Mesenchymal stem cell (in vitro differentiated cells and primary cell): Measurements from ENCODE around the gene GBX2.

Experiments
- DNase-seq: peaks from one replicate; pipeline ENCODE4 v3.0.0-alpha.2; 2013
- H2AFZ ChIP-seq: one replicate; pipeline ENCODE4 v1.6.1; 2013; ENCODE audit warnings: low read depth, mild to moderate bottlenecking, control low read depth, inconsistent platforms, low read length, moderate library complexity
- H2AK5ac ChIP-seq: 2 replicates; pipeline ENCODE4 v1.6.1; 2013; ENCODE audit warnings: low read length, moderate library complexity, mild to moderate bottlenecking, inconsistent platforms; ENCODE audit not compliant: severe bottlenecking
- H2BK120ac ChIP-seq: one replicate; pipeline ENCODE4 v1.6.1; 2013; ENCODE audit warnings: low read depth, mild to moderate bottlenecking, inconsistent platforms, low read length, moderate library complexity
- H2BK12ac ChIP-seq, 2 experiments: one replicate each; pipeline ENCODE4 v1.6.1; 2013; ENCODE audit warnings: inconsistent platforms in 2 of 2, low read length in 2 of 2, mild to moderate bottlenecking in 2 of 2, moderate library complexity in 2 of 2, control low read depth in 1 of 2
- H2BK15ac ChIP-seq: one replicate; pipeline ENCODE4 v1.6.1; 2013; ENCODE audit warnings: mild to moderate bottlenecking, low read depth, inconsistent platforms; ENCODE audit not compliant: poor library complexity, severe bottlenecking
- H2BK5ac ChIP-seq: 2 replicates; pipeline ENCODE4 v1.6.1; 2013; ENCODE audit warnings: low read depth, mild to moderate bottlenecking, low read length, control low read depth, inconsistent platforms; ENCODE audit not compliant: poor library complexity, severe bottlenecking
- H3K14ac ChIP-seq, 2 experiments: one replicate each; pipeline ENCODE4 v1.6.1; 2013; ENCODE audit warnings: inconsistent platforms in 2 of 2, low read length in 2 of 2, control low read depth in 1 of 2, mild to moderate bottlenecking in 1 of 2, moderate library complexity in 1 of 2
- H3K18ac ChIP-seq, 2 experiments: one replicate each; pipeline ENCODE4 v1.6.1; 2013; ENCODE audit warnings: inconsistent platforms in 2 of 2, low read length in 2 of 2, control low read depth in 1 of 2, low read depth in 1 of 2, mild to moderate bottlenecking in 1 of 2
- H3K23ac ChIP-seq, 2 experiments: one replicate each; pipeline ENCODE4 v1.6.1; 2013; ENCODE audit warnings: inconsistent platforms in 2 of 2, low read length in 2 of 2, mild to moderate bottlenecking in 2 of 2, moderate library complexity in 2 of 2, control low read depth in 1 of 2
- H3K27ac ChIP-seq: 2 replicates; pipeline ENCODE4 v1.5.1; 2013; ENCODE audit warnings: mild to moderate bottlenecking, moderate library complexity, low read length, control low read depth, inconsistent platforms; ENCODE audit not compliant: poor library complexity, severe bottlenecking
- H3K27me3 ChIP-seq, 2 experiments: 2 replicates each; pipeline versions ENCODE4 v1.6.1 to v1.7.0; 2013; ENCODE audit warnings: low read length in 2 of 2, mild to moderate bottlenecking in 2 of 2, moderate library complexity in 2 of 2, control low read depth in 1 of 2, inconsistent platforms in 1 of 2; ENCODE audit not compliant: control insufficient read depth in 1 of 2, insufficient read depth in 1 of 2
- H3K36me3 ChIP-seq, 2 experiments: 2 replicates each; pipeline versions ENCODE4 v1.6.1 to v1.7.0; 2013; ENCODE audit warnings: low read length in 2 of 2, control low read depth in 1 of 2, inconsistent platforms in 1 of 2, low read depth in 1 of 2, mild to moderate bottlenecking in 1 of 2; ENCODE audit not compliant: insufficient read depth in 2 of 2, control insufficient read depth in 1 of 2
- H3K4ac ChIP-seq, 2 experiments: one replicate each; pipeline ENCODE4 v1.6.1; 2013; ENCODE audit warnings: inconsistent platforms in 2 of 2, low read length in 2 of 2, mild to moderate bottlenecking in 2 of 2, moderate library complexity in 2 of 2, control low read depth in 1 of 2, low read depth in 1 of 2
- H3K4me1 ChIP-seq: 2 replicates; pipeline ENCODE4 v1.6.1; 2013; ENCODE audit warnings: low read depth, low read length, control low read depth; ENCODE audit not compliant: control insufficient read depth, insufficient read depth
- H3K4me2 ChIP-seq: 2 replicates; pipeline ENCODE4 v1.6.1; 2013; ENCODE audit warnings: low read length, mild to moderate bottlenecking, inconsistent platforms; ENCODE audit not compliant: poor library complexity, severe bottlenecking
- H3K4me3 ChIP-seq, 2 experiments: 2 replicates each; pipeline versions ENCODE4 v1.5.1 to v1.7.0; 2013; ENCODE audit warnings: low read length in 2 of 2, mild to moderate bottlenecking in 2 of 2, control low read depth in 1 of 2, low read depth in 1 of 2; ENCODE audit not compliant: insufficient read depth in 1 of 2
- H3K79me1 ChIP-seq: replicated peaks from 2 replicates; pipeline ENCODE4 v1.6.1; 2013; ENCODE audit warnings: mild to moderate bottlenecking, control low read depth, low read length, inconsistent platforms; ENCODE audit not compliant: poor library complexity, severe bottlenecking
- H3K9ac ChIP-seq: 2 replicates; pipeline ENCODE4 v1.7.0; 2013; ENCODE audit warnings: mild to moderate bottlenecking, low read length, moderate library complexity
- H3K9me3 ChIP-seq: 2 replicates; pipeline ENCODE4 v1.7.0; 2013; ENCODE audit warnings: mild to moderate bottlenecking, low read length; ENCODE audit not compliant: control insufficient read depth
- H4K8ac ChIP-seq: one replicate; pipeline ENCODE4 v1.6.1; 2013; ENCODE audit warnings: inconsistent platforms, mild to moderate bottlenecking, low read length, moderate library complexity
- H4K91ac ChIP-seq: one replicate; pipeline ENCODE4 v1.6.1; 2013; ENCODE audit warnings: mild to moderate bottlenecking, low read length, inconsistent platforms
- WGBS: methylation state at CpG from one replicate; pipeline ENCODE4 v1.1.7; 2013; ENCODE audit warnings: mixed read lengths; 5-methylcytosine and 5-hydroxymethylcytosine counted together

GBX2 gene

DNA sequence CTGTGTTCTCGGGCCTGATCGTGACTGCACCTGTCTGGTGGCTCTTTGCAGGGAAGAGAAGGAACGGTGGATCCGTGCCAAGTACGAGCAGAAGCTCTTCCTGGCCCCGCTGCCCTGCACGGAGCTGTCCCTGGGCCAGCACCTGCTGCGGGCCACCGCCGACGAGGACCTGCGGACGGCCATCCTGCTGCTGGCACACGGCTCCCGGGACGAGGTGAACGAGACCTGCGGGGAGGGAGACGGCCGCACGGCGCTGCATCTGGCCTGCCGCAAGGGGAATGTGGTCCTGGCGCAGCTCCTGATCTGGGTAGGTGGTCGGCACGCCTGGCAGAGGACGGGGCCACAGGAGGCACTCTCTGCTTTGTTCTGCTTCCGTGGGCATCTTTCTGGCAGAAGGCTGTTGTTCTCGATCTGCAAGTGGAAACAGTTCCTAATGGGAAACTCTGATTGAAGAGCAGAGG is 48.0 kb downstream of the GBX2 start:
- Histone ChIP-seq H2AFZ (no peak overlapping the region), H2BK120ac (no peak overlapping the region), H3K27ac (no peak overlapping the region), H3K4ac (no peak overlapping the region), H2BK15ac (no peak overlapping the region), H2AK5ac (no peak overlapping the region), H4K8ac (no peak overlapping the region), H3K23ac (no peak overlapping the region), H3K4me2 (no peak overlapping the region), H3K27me3 (no peaks in the 10 kb centered on the region), H3K9ac (no peak overlapping the region), H3K79me1 (peaks cover 2% of the 10 kb centered on the region), H3K36me3 (peaks cover 13 to 18% of the 10 kb centered on the region in 2 experiments), H3K18ac (no peak overlapping the region), H3K4me3 (no peak overlapping the region), H4K91ac (peak overlapping the region; percentile 24), H3K9me3 (no peaks in the 10 kb centered on the region), H2BK12ac (no peak overlapping the region), H2BK5ac (no peak overlapping the region), H3K4me1 (peaks cover 5% of the 10 kb centered on the region), H3K14ac (no peak overlapping the region)
- DNase-seq, result no peak
- 96% methylated on average over 29 of the region's 29 CpGs for WGBS

DNA sequence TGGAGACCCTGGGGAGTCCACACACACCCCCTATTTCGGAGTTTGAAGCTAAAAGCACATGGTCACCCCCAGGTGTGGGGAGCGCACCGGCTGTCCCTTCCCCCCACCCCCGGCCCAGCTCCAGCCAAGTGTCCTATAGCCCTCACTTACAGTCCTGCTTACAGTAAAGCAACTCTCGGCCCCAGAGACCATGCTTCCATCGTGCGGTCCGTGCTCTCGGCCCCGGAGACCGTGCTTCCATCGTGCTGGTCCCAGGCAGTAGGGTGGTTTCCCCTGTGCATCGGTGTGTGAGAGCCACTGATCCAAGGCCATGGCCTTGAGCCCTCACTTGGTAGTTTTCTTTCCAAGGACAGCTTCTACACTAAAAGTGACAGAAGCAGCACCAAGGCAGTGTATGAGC is 48.7 kb downstream of the GBX2 start:
- Histone ChIP-seq H2BK5ac (no peak overlapping the region), H3K79me1 (peaks cover 2% of the 10 kb centered on the region), H3K14ac (no peak overlapping the region), H2BK15ac (no peak overlapping the region), H3K27ac (no peak overlapping the region), H2BK12ac (no peak overlapping the region), H2BK120ac (no peak overlapping the region), H3K4me1 (peaks cover 5% of the 10 kb centered on the region), H3K9me3 (no peaks in the 10 kb centered on the region), H3K4ac (no peak overlapping the region), H3K18ac (no peak overlapping the region), H4K91ac (no peak overlapping the region), H3K4me2 (no peak overlapping the region), H2AFZ (no peak overlapping the region), H3K4me3 (no peak overlapping the region), H3K9ac (no peak overlapping the region), H3K23ac (no peak overlapping the region), H3K36me3 (peaks cover 7 to 16% of the 10 kb centered on the region in 2 experiments), H2AK5ac (no peak overlapping the region), H3K27me3 (no peaks in the 10 kb centered on the region), H4K8ac (no peak overlapping the region)
- 95% methylated on average over 13 of the region's 13 CpGs for WGBS
- no peak for DNase-seq

DNA sequence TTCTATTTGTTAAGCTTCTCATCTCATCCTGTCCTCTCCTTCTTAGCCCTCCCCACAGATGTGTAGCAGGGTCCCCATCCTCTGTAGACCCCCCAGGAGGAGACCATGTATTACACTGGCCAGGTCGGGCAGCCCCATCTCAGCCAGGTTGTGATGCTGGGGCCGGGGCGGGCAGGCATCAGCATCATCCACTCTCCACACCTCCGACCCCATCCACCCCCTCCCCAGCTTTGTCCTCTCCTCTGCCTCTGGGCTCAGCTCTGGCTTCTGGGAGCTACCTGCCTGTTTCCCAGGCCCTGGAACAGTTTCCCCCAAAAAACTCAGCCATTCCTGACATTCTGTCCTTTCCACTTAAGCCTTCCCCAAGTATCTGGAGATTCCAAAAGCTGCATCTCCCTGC is 49.2 kb downstream of the GBX2 start:
- WGBS, result 98% methylated on average over 4 of the region's 4 CpGs
- no peak overlapping the region for H3K18ac ChIP-seq

DNA sequence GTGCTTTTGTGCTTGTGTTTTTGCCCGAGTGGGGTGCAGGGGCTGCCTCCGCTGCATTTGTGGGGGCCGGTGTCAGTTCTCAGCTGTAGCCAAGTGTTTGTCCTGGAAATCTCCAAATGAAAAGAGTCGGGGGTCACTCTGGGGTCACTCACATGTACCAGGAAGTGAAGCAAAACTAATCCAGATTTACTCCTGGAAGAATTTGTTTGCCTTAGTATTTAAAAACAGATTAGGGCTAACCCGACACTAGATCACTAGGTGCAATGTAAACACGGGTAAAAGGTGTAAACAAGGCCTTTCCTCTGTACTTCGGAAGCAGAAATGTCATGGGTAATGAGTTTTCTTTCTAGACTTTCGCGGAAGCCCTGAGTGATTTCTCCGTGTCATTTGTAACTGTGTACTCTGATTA is 50.3 kb downstream of the GBX2 start:
- H3K18ac ChIP-seq, result no peak overlapping the region
- peaks cover 5% of the 10 kb centered on the region for H3K4me1 ChIP-seq
- H3K4me3 ChIP-seq, result no peak overlapping the region
- no peak overlapping the region for H2BK5ac ChIP-seq
- no peak overlapping the region for H2BK12ac ChIP-seq
- no peak overlapping the region for H2AK5ac ChIP-seq
- no peak overlapping the region for H4K8ac ChIP-seq
- H3K4me2 ChIP-seq, result no peak overlapping the region
- H2BK15ac ChIP-seq, result no peak overlapping the region
- no peak overlapping the region for H2BK120ac ChIP-seq
- no peak overlapping the region for H4K91ac ChIP-seq
- H3K9ac ChIP-seq, result no peak overlapping the region
- H3K23ac ChIP-seq, result no peak overlapping the region
- H3K14ac ChIP-seq, result no peak overlapping the region
- WGBS, result 42% methylated on average over 10 of the region's 10 CpGs
- H3K27ac ChIP-seq, result no peak overlapping the region
- H3K27me3 ChIP-seq, result no peaks in the 10 kb centered on the region
- no peaks in the 10 kb centered on the region for H3K9me3 ChIP-seq
- no peak overlapping the region for H3K4ac ChIP-seq
- H3K36me3 ChIP-seq, result peaks cover 4 to 7% of the 10 kb centered on the region in 2 experiments
- no peak for DNase-seq
- peaks cover 2% of the 10 kb centered on the region for H3K79me1 ChIP-seq
- no peak overlapping the region for H2AFZ ChIP-seq

More for the DNA sequence above, 49.2 kb downstream of the GBX2 start:
- H3K27me3 ChIP-seq, result no peaks in the 10 kb centered on the region
- no peak overlapping the region for H3K27ac ChIP-seq
- H2BK15ac ChIP-seq, result no peak overlapping the region
- no peak overlapping the region for H2AFZ ChIP-seq
- no peak overlapping the region for H3K9ac ChIP-seq
- no peak overlapping the region for H3K23ac ChIP-seq
- no peak overlapping the region for H3K4ac ChIP-seq
- no peak overlapping the region for H2AK5ac ChIP-seq
- peaks cover 5% of the 10 kb centered on the region for H3K4me1 ChIP-seq
- H3K4me2 ChIP-seq, result no peak overlapping the region
- H4K8ac ChIP-seq, result no peak overlapping the region
- no peak overlapping the region for H3K4me3 ChIP-seq
- peaks cover 4 to 12% of the 10 kb centered on the region in 2 experiments for H3K36me3 ChIP-seq
- peaks cover 2% of the 10 kb centered on the region for H3K79me1 ChIP-seq
- H2BK12ac ChIP-seq, result no peak overlapping the region
- H3K9me3 ChIP-seq, result no peaks in the 10 kb centered on the region
- no peak overlapping the region for H4K91ac ChIP-seq
- DNase-seq, result no peak
- no peak overlapping the region for H2BK120ac ChIP-seq
- no peak overlapping the region for H3K14ac ChIP-seq
- H2BK5ac ChIP-seq, result no peak overlapping the region
